RCC 7860 (cell line): Measurements from ENCODE around the gene NME9.

Source experiments
- DNase-seq: peaks from one replicate; pipeline ENCODE4 v3.0.0-alpha.2; 2015; ENCODE audit warnings: low spot score
- FAIRE-seq: peaks from 2 replicates; lab custom pipeline; 2012; peaks lifted over from hg19 to GRCh38; lab: Jason Lieb, UNC

Gene NME9

DNA sequence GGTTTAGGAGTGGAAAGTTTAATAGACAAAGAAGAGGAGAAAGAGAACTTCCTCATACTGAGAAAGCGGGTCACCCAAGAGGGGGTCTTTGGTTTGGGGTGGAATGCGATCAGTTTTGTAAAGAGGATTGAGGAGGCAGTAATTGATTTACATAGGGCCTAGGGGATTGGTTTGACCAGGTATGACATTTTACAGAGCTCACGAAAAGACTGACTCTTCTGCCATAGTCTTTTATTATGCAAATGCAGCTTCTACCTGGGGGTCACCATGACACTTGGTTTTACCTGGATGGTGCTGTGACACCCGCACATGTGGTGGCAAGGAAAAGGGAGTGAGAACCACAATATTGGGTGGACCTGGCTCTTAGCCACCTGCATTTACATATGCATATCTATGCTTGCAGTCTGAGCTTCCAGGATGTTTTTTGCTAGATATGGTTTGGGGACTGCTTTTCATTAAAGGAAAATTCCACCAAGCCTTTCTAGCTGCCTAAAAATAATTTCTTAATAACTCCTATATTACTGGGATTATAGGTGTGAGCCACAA is 6.9 kb upstream of the NME9 start:
- FAIRE-seq = no peak
- DNase-seq = no peak

DNA sequence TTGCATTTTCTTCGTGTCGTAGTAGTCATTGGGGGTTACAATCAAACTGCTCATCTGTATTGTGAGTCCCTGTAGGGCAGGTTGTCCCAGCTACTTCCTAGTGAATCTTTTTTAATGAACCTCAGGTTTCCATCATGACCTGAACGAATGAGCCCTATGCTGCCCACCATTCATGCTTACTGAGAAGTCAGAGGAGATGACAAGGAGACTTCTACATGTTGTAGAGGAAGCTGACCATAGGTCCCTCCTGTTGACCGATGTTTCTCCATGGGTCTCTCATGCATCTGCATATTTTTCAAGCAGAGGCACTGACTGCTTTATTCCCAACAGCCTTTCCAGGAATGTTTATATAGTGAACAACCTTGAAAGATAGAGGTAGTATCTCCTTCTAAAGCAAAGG is 5.0 kb upstream of the NME9 start:
- FAIRE-seq = no peak
- no peak for DNase-seq

DNA sequence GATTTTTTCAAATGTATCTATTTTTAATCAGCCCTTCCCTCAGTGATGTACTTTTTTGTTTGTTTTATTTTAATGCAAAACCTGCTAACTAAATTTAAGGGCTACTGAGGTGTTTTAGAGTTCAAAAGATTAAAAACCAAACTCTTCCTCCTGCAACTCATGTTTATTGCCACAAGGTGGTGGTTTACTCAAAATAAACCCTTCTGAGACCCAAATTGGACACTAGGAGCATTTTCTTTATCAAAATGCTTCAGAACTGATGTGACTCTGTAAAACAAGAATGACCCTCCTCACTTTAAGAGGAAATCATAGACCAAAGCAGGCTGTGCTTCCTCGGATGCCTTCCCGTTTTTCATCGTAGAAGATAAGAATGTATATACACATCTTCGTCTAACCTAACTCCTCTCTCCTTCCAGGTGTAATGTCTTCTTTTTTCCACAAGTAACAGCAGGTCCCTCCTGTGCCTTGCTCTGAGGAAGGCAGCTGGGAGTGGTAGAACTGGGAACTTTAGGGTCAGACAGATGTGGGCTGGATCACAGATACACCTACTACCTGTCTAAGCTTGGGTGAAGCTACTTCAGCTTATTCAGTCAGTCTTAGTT is 2.9 kb upstream of the NME9 start:
- DNase-seq (peak; percentile 42), FAIRE-seq (peak; percentile 75)

DNA sequence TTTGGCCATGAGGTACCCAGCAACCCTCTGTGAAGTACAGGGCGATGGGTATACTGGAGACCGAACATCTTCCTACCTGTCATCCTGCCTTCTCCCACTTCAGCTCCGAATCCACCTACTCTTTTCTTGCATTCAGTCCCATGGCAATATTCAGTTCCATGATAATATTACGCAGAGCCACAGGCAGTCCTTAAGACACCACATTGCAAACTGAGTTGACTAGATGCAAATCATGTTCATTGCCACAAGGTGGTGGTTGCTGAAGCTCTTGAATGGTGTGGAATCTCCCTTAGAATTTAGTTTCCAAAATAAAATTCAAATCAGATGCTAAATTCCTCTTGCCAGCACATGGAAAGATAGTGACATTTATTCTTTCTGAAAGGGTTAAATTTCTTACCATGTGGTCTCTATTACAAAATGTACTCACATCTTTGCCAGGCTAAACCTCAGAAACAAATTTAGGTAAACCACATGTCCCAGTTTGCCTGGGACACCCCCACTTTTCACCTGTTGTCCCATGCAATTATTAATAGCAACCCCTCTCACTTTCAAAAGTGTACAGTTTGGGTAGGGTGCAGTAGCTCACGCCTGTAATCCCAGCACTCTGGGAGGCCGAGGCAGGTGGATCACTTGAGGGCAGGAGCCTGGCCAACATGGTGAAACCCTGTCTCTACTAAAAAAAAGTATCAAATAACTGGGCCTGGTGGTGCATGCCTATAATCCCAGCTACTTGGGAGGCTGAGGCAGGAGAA is 1.7 kb upstream of the NME9 start:
- DNase-seq = no peak
- no peak for FAIRE-seq

DNA sequence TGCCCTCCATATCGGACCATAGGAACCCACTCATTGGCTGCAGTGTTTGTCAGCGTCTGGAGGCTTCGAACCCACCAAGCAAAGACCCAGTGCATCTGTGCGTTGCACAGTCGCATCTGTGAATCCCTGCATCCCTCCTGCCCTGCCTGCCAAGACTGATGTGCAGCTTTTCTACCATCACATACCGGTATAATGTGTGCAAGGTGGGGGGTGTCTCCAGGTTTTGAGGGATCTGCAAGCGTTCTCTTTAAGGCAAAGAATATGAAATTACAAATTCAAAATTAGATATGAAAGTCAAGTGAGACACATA is 288 bp upstream of the NME9 start:
- DNase-seq (no peak), FAIRE-seq (no peak)

DNA sequence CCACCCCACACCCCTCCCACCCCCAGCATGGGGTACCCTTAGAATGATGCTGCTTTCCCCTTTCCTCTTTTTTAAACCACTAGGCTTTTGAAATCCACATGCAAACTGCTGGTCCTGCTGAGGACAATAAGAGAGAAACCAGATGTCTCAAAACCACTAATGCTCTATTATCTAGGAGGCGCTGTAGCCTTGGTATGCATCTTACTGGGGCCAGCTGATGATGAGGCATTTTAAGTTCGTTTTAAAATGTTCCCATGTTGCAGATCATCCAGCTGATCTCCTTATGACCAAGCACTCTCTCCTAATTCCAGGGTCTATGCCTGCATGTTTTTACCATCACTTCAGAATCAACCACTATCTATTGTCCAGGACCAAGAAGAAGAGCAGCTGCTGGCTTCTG is 1.3 kb downstream of the NME9 start:
- no peak for FAIRE-seq
- DNase-seq = no peak

DNA sequence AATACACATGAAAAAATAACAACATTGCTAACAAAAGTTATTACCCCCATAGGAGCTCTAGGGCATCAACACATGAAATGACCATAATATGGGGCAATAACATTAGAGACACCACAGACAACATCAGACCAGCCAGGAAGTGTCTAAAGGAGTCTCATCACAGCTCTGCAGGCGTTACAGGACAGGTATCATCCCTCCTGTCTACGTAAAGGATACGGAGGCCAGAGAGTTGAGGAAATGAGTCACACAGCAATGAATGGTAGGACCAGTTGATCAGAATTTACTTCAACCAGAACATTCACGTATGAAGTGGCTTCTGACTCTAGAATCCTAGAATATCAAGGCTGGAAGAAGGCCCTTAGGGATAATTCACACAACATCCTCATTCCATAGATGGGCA is 1.8 kb downstream of the NME9 start:
- FAIRE-seq = no peak
- DNase-seq = no peak

DNA sequence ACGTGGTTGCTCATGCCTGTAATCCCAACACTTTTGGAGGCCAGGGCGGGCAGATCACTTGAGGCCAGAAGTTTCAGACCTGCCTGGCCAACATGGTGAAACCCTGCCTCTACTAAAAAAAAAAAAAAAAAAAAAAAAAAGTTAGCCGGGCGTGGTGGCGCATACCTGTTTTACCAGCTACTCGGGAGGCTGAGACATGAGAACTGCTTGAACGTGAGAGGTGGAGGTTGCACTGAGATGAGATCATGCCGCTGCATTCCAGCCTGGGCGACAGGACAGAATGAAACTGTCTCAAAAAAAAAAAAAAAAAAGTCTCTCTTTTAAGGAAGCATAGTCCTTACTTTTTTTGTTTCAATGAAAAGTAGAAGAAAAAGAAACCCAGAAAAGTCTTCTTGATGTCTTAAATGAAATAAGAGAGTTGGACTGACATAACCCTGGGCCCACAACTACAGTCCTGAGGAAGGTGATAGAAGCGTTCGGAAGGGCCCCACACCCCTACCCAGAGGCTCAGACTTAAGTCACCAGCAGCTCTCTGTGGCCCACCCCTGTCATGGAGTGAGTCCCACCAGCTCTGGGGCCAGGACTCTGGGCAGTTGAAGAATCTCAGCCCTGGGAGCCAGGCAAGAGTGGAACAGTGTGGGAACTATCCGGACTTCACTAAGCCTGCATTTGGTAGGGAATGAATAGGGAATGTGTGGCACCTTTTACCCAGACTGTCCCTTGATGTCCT is 2.6 kb downstream of the NME9 start:
- DNase-seq (no peak), FAIRE-seq (no peak)

DNA sequence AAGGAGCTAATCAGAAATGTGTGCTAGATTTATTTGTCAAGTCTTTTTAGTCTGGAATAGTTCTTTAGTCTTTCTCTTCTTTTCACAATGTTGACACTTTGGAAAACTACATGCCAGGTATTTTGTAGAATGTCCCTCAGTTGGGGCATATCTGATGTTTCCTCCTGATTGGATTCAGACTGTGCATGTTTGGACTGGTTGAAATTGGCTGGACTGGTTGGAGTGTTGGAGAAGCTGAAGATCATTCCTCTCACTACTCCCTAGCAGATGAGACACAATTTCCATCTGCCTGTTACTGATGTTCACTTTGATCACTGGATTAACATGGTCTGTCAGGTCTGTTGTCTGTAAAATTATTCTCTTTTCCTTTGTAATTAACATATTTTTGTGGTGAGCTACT is 3.7 kb downstream of the NME9 start:
- FAIRE-seq (no peak), DNase-seq (no peak)

DNA sequence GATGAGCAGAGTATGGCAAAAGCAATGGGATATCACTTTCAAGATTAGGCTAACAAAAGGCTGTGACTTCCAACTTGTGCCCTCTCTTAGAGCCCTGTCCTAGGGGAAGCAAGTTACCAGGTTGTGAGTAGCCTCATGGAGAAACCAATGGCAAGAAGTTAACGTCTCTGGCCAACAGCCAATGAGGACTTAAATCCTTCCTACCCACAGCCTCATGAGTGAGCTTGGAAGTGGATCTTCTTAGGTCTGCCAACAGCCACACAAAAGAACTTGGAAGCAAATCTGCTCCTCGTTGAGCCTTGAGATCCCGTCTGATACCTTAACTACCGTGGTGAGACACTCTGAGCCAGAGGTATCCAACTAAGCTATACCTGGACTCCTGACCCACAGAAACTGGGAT is 5.7 kb downstream of the NME9 start:
- FAIRE-seq (no peak), DNase-seq (no peak)

DNA sequence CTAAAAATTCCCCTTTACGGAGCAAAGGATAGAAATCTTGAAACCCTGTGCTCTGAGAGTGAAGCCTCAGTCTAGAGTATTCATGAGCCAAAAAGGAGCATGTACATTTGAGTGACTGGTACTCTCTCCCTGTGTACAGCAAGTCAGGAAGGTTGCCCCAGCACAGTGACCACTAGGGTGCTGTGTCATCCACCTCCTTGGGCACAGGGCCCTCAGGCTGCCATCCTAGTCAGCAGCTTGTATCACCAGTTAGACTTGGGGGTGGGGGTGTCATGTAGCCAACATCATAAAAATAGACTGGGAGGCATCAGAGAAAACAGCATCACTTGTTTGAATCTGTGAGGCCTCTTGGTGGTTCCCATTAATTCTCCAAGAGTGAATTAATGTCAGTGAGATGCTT is 12.0 kb downstream of the NME9 start:
- no peak for FAIRE-seq
- no peak for DNase-seq

DNA sequence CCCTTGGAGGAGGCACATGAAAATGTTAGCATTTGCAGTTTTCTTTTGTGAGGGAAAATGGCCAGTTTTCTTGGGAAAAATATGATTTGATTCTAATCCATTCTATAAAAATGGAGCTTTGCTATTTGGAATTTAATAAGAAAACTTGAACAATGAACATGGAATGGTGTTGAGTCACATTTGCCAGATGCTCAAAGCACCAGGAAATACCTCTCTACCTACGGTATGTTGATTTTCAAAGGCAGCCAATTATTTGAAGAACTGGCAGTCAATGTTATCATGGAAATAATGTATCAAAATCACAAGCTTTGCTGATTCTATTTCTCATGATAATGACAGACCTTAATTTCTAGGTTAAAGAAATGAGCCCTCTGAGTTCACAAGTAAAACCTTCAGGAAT is 14.9 kb downstream of the NME9 start:
- no peak for DNase-seq
- no peak for FAIRE-seq

DNA sequence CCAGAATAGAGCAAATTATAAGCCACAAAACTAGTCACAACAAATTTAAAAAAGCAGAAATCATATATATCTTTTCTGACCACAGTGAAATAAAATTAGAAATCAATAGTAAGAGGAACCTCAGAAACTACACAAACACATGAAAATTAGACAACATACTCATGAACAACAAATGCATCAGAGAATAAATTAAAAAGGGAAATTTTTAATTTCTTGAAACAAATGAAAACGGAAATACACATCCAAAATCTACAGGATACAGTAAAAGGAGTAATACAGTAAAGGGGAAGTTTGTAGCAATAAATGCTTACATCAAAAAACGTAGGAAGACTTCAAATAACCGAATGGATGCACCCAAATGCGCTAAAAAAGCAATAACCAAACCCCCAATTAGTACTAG is 19.2 kb downstream of the NME9 start:
- no peak for FAIRE-seq
- no peak for DNase-seq

DNA sequence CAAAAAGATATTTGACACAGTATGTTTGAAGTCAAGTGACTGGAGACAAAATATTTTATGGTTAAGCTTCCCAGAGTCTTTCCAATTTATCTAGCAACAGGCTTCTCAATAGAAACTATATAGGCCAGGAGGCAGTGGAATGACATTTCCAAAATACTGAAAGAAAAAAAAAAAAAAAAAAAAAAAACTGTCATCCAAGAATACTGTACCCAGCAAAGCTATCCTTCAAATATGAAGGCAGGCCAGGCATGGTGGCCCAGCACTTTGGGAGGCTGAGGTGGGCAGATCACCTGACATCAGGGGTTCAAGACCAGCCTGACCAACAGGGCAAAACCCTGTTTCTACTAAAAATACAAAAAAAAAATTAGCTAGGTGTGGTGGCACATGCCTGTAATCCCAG is 20.9 kb downstream of the NME9 start:
- no peak for FAIRE-seq
- no peak for DNase-seq

DNA sequence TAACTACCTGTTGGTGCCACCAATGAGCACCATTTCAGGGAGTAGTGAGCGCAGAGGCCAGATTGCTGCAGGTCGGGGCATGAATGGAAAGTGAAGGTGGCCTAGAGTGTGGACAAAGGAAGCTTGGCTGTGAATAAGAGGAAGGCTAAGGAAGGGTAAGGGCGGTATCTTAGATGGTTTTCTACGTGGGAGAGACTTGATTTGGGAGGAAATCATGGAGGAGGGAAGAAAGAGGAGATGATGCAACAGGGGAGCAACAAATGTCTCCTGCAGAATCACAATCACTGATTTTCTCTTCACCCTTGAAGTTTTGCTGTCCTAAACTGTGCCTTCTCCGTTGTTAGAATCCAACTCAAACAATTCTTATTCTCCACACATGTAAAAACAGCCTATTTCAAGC is 21.8 kb downstream of the NME9 start:
- DNase-seq (no peak), FAIRE-seq (no peak)

DNA sequence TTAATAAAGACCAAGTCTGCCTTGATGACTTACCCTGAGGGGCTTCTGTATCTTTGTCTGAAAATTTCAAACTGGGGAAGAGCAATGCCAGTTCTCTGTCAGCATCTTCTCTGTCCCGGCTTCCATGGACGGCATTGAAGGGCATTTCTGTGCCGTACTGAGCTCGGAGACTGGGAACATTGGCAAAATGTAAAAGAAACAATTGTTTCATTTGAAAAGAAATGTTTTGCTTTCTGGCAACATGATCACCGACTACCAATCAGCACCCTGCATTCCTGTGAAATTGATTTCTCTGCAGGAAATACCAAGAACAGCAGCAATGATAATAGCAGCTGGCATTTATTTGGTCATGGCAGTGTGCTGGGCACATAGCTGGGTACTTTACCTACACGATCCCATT is 26.2 kb downstream of the NME9 start:
- DNase-seq (no peak), FAIRE-seq (no peak)

DNA sequence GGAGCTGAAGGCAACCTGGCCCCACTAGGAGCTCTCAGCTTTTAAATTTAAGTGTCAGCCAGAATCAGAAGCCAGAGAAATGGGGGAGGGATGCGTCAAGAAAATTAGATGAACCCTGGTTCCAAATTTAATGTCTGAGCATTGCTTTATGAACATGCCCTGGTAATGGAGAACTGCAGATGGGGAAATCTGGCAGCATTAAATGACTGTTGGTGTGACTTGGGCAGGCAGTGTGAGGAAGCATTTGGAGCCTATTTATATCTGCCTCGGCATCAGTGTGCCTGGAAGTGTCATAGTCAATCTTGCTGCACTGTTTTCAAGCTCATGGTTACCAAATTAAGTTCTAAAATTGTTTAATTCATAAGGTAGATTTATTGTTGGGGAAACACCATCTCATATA is 29.0 kb downstream of the NME9 start:
- no peak for DNase-seq
- FAIRE-seq = no peak

DNA sequence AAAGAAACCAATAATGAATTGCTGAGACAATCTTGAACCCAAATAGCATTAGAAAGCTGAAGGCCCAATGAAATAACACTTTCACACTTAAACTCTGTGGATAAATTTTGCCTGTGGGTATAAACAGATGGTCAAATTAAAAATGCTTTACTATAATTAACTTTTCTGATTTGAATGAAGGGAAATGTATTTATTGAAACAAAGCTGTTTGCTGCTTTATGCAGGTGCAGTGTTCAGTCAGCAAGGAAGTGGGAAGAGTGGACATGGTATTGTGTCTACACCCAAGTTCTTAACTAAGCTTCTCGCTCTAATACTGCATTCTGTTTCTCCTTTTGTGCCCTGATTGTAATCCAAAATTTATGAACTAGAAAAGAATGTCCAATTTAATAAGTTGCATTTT is 31.8 kb downstream of the NME9 start:
- FAIRE-seq = no peak

DNA sequence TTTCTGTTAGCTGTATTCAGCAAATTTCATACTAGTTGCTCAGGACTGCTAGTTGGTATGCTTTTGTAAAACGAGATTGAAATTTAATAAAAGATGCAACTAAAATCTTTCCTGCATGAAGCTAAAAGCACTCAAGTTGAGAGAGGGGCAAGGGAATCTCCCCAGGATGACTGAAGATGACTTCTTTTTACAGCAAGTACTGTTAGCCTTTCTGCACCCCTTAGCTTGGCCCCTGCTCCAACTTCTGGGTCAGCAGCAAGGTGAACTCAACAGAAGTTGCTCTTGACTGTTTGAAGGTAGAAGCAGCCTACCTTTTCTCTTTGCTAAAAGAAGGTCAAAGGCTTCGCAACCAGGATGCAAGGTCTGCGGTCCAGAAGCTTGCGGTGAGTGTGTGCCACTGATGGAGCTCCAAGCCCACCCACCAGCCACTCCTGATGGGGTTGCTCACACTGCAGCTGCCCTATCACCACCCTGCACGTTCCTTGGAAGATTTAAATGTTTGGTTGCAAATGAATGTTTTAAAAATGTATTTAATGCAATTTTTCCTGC is 32.5 kb downstream of the NME9 start:
- DNase-seq (no peak), FAIRE-seq (no peak)

More for the DNA sequence above, 31.8 kb downstream of the NME9 start:
- DNase-seq = no peak

DNA sequence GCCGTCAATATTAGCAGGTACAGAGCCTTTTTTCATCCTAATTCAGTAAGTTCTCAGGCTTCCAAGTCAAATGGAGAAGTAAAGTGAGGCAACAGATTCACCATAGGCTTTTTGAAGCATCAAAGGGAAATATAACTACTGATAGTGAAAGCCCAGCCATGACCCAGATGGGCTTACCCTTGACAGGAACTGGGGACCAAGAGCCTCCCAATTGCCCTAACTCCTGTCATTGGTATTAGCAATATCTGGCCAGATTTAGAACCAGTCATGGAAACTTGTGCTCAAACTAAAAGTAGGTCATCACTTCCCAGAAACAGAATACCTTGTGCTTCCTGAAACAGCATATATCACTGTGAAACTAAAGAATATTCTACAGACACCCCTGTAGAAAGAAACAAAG is 33.0 kb downstream of the NME9 start:
- FAIRE-seq = no peak
- DNase-seq = no peak

DNA sequence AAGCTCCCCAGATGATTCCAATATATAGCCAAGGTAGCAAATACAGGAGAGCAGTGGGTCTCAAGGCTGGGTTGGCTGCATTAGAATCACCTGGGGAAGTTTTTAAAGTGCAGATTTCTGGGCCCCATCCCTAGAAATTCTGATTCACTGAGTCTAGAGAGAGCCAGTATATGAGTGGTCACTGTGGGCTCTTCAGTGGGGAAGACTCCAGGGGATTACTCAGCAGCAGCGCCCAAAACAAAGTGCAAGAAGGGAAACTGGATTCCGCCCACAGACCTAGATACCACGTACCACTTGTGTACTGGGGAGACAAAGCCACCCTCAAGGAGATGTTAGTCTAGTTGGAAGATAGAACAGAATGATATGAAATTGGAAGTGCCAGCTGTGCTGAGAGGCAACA is 40.0 kb downstream of the NME9 start:
- no peak for FAIRE-seq
- DNase-seq = no peak

DNA sequence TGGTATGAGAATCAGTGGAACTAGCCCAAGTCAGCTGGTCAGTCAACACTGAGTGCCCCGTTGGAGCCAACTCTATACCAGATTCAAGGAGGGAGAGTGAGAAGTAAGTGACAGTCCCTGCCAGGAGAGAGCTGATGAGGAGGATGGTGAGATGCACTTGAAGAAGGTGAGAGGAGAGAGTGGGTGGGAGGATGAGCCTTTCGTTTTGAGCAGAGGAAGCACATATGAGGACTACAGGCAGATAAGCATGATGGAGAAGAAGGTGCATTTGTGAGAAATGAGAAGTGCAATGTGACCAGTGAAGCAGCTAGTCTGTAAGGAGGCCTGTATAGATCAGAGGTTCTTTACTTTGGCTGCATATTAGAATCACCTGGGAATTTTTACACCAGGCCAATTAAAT is 40.4 kb downstream of the NME9 start:
- FAIRE-seq (no peak), DNase-seq (no peak)
